Fibroblast of pulmonary artery (primary cell): Measurements from ENCODE around the gene LHFPL3.

ENCODE experiments used
- DNase-seq: peaks from one replicate; pipeline ENCODE4 v3.0.0-alpha.2; 2010; ENCODE audit warnings: low read depth
- H3K4me3 ChIP-seq: replicated peaks from 2 replicates; pipeline ENCODE4 v1.5.1; 2011; ENCODE audit warnings: low read depth, mild to moderate bottlenecking, control low read depth, low read length, moderate library complexity
- CTCF ChIP-seq: IDR thresholded peaks from 2 replicates; pipeline ENCODE4 v1.5.1; 2011; ENCODE audit warnings: mild to moderate bottlenecking, control low read depth, low read length, inconsistent platforms; ENCODE audit errors: missing control alignments

LHFPL3 gene

GRCh38 chr7:104903846-104904245 is 575.4 kb downstream of the LHFPL3 start:
- no peak for DNase-seq
- no peak for TF ChIP-seq CTCF
- H3K4me3 ChIP-seq, result no peak overlapping the region

- H3K4me3 ChIP-seq, result no peak overlapping the region
- DNase-seq, result no peak
- TF ChIP-seq CTCF, result no peak
Observed at GRCh38 chr7:104906032-104906431, 577.6 kb downstream of the LHFPL3 start.

GRCh38 chr7:104906556-104906955 is 578.2 kb downstream of the LHFPL3 start:
- no peak for DNase-seq
- no peak for TF ChIP-seq CTCF
- no peak overlapping the region for H3K4me3 ChIP-seq

- no peak overlapping the region for H3K4me3 ChIP-seq
- TF ChIP-seq CTCF, result no peak
- no peak for DNase-seq
Observed at GRCh38 chr7:104908636-104909035, 580.2 kb downstream of the LHFPL3 start.

- TF ChIP-seq CTCF, result no peak
- H3K4me3 ChIP-seq, result no peak overlapping the region
Observed at GRCh38 chr7:104909096-104909495, 580.7 kb downstream of the LHFPL3 start.

GRCh38 chr7:104914421-104914820 is 586.0 kb downstream of the LHFPL3 start:
- H3K4me3 ChIP-seq, result no peak overlapping the region
- no peak for DNase-seq
- no peak for TF ChIP-seq CTCF

More at GRCh38 chr7:104909096-104909495, 580.7 kb downstream of the LHFPL3 start:
- DNase-seq, result no peak

GRCh38 chr7:104921596-104921995 is 593.2 kb downstream of the LHFPL3 start:
- H3K4me3 ChIP-seq, result no peak overlapping the region
- DNase-seq, result peak; percentile 16
- TF ChIP-seq CTCF, result no peak
